NCI-H2171 (cell line): ENCODE results near the gene RABL3.
"Not testable (repeated sequence)": the region's sequence is repeated elsewhere in the genome, so short reads cannot be mapped to it uniquely, and the experiment has no call there.

Experiments used
- DNase-seq: peaks from one replicate; lab custom pipeline; 2025; lab: John Stamatoyannopoulos, UW

Gene RABL3

GRCh38 chr3:120743556-120744195 is 1.4 kb upstream of the RABL3 start:
- no peak for DNase-seq

- DNase-seq = no peak
These were observed 591 bp upstream of the RABL3 start for GRCh38 chr3:120742849-120743365.

- DNase-seq = no peak
These were observed 499 bp downstream of the RABL3 start for GRCh38 chr3:120741837-120742197.

GRCh38 chr3:120741320-120741719 is 996 bp downstream of the RABL3 start:
- DNase-seq = no peak

- DNase-seq = not testable (repeated sequence)
These were observed 4.3 kb downstream of the RABL3 start for GRCh38 chr3:120738006-120738405.

- DNase-seq = no peak
These were observed 11.5 kb downstream of the RABL3 start for GRCh38 chr3:120730576-120731542.

GRCh38 chr3:120726791-120727190 is 15.5 kb downstream of the RABL3 start:
- no peak for DNase-seq

GRCh38 chr3:120719167-120719834 is 23.0 kb downstream of the RABL3 start:
- DNase-seq = not testable (repeated sequence)

- DNase-seq = no peak
These were observed 29.1 kb downstream of the RABL3 start for GRCh38 chr3:120713262-120713661.

GRCh38 chr3:120710369-120710768 is 31.9 kb downstream of the RABL3 start:
- no peak for DNase-seq

- DNase-seq = no peak
These were observed 33.9 kb downstream of the RABL3 start for GRCh38 chr3:120708408-120708807.

- DNase-seq = no peak
These were observed 35.4 kb downstream of the RABL3 start for GRCh38 chr3:120706950-120707349.

- no peak for DNase-seq
These were observed 36.3 kb downstream of the RABL3 start for GRCh38 chr3:120705884-120706582.

- no peak for DNase-seq
These were observed 43.0 kb downstream of the RABL3 start for GRCh38 chr3:120699333-120699732.

GRCh38 chr3:120693439-120694171 is 48.7 kb downstream of the RABL3 start:
- DNase-seq = no peak

GRCh38 chr3:120689395-120689794 is 52.9 kb downstream of the RABL3 start:
- DNase-seq = no peak

- no peak for DNase-seq
These were observed 54.2 kb downstream of the RABL3 start for GRCh38 chr3:120688121-120688520.

- no peak for DNase-seq
These were observed 56.9 kb downstream of the RABL3 start for GRCh38 chr3:120685411-120685810.

- DNase-seq = no peak
These were observed 57.4 kb downstream of the RABL3 start for GRCh38 chr3:120684896-120685295.

- DNase-seq = no peak
These were observed 58.5 kb downstream of the RABL3 start for GRCh38 chr3:120683671-120684301.

- DNase-seq = no peak
These were observed 59.1 kb downstream of the RABL3 start for GRCh38 chr3:120683213-120683612.
